HCT116 (cell line): ENCODE results near the gene LIX1. TPM values are rescaled to one million over a fixed set of nuclear protein-coding genes. Genes with fewer than 3 reads are reported as not detected.

Experiments
- ATAC-seq: fragments of 200-7000 bp; cut with Tn5 transposase; 2 replicates; pipeline ENCODE4 v1.9.1; 2020; ENCODE audit warnings: mild to moderate bottlenecking, moderate library complexity
- BruUV-seq: library from RNA; stranded (reverse); fragments of 400-500 nt; replicated peaks from 2 replicates; lab custom pipeline; 2021; lab: Mats Ljungman, UMichigan
- CTCF ChIA-PET: fragments of 300-600 bp; sonication (Branson Sonifier 250); formaldehyde crosslinking; loops from one replicate; lab custom pipeline; 2021; ENCODE audit warnings: antibody characterized with exemption; lab: Charles Lee
- POLR2A ChIA-PET: fragments of 300-600, 350-600 bp; sonication (Branson Sonifier 250); formaldehyde crosslinking; loops from one replicate; lab custom pipeline; 2021; ENCODE audit warnings: antibody characterized with exemption; lab: Charles Lee
- RAD21 ChIA-PET, 2 experiments: fragments of 300-600 bp; sonication (Branson Sonifier 250); formaldehyde crosslinking; loops; one replicate each; lab custom pipeline; 2023; ENCODE audit warnings: low total read pairs in 2 of 2; ENCODE audit not compliant: uncharacterized antibody in 2 of 2, unreplicated experiment in 2 of 2, low non-redundant PET in 1 of 2; lab: Charles Lee
- DNase-seq: peaks from one replicate; pipeline ENCODE4 v3.0.0-alpha.2; 2010; ENCODE audit warnings: low read depth, low spot score
- H2AFZ ChIP-seq: fragments of 200-600 bp; shearing (Covaris generic), sonication (generic); 2 replicates; pipeline ENCODE4 v1.6.1; 2017; ENCODE audit warnings: low read depth, mixed run types, mixed read lengths, antibody characterized with exemption, low read length; ENCODE audit not compliant: poor library complexity, severe bottlenecking
- H3K27ac ChIP-seq: 2 replicates; pipeline ENCODE4 v1.5.1; 2012; ENCODE audit warnings: low read depth, low read length
- H3K27me3 ChIP-seq: fragments of 200-600 bp; sonication (generic); 2 replicates; pipeline ENCODE4 v1.6.1; 2016; ENCODE audit warnings: mixed run types, low read length, mixed read lengths; ENCODE audit not compliant: insufficient read depth
- H3K36me3 ChIP-seq, 2 experiments: fragments of 200-500 bp in 1 of 2; fragments of 200-600 bp in 1 of 2; sonication (Bioruptor generic) in 1 of 2; sonication (generic) in 1 of 2; 2 replicates each; pipeline versions ENCODE4 v1.5.1 to v1.6.1; 2014 to 2016; ENCODE audit warnings: low read length in 2 of 2, inconsistent platforms in 1 of 2, mixed read lengths in 1 of 2, mixed run types in 1 of 2; ENCODE audit not compliant: insufficient read depth in 2 of 2, control insufficient read depth in 1 of 2
- H3K4me1 ChIP-seq, 2 experiments: fragments of 200-600 bp in 1 of 2; sonication (generic) in 1 of 2; 2 replicates each; pipeline versions ENCODE4 v1.5.1 to v1.6.1; 2012 to 2017; ENCODE audit warnings: low read length in 2 of 2, inconsistent platforms in 1 of 2, mild to moderate bottlenecking in 1 of 2, mixed read lengths in 1 of 2, mixed run types in 1 of 2, moderate library complexity in 1 of 2; ENCODE audit not compliant: insufficient read depth in 2 of 2, control insufficient read depth in 1 of 2
- H3K4me2 ChIP-seq: fragments of 200-600 bp; sonication (generic); 2 replicates; pipeline ENCODE4 v1.6.1; 2017; ENCODE audit warnings: mixed run types, low read length, mixed read lengths
- H3K4me3 ChIP-seq, 2 experiments: fragments of 200-600 bp in 1 of 2; sonication (generic) in 1 of 2; replicated peaks in 1 of 2; 2 replicates each; pipeline ENCODE4 v1.5.1; 2011 to 2016; ENCODE audit warnings: low read length in 2 of 2, control low read depth in 1 of 2, low read depth in 1 of 2, mild to moderate bottlenecking in 1 of 2, mixed read lengths in 1 of 2, mixed run types in 1 of 2
- H3K79me2 ChIP-seq: fragments of 200-600 bp; sonication (generic); 2 replicates; pipeline ENCODE4 v1.6.1; 2017; ENCODE audit warnings: mild to moderate bottlenecking, mixed run types, low read length, moderate library complexity, mixed read lengths; ENCODE audit not compliant: insufficient read depth
- H3K9ac ChIP-seq: fragments of 200-600 bp; sonication (generic); 2 replicates; pipeline ENCODE4 v1.6.1; 2016; ENCODE audit warnings: low read length, mixed read lengths
- H3K9me2 ChIP-seq: fragments of 200-600 bp; sonication (generic), shearing (Covaris generic); 2 replicates; pipeline ENCODE4 v1.6.1; 2017; ENCODE audit warnings: mixed run types, mild to moderate bottlenecking, moderate library complexity; ENCODE audit not compliant: insufficient read depth
- H3K9me3 ChIP-seq, 2 experiments: fragments of 200-500 bp in 1 of 2; fragments of 200-600 bp in 1 of 2; sonication (Bioruptor generic) in 1 of 2; sonication (generic) in 1 of 2; 2 replicates each; pipeline ENCODE4 v1.6.1; 2014 to 2017; ENCODE audit warnings: low read length in 2 of 2, mixed read lengths in 2 of 2, inconsistent platforms in 1 of 2, low read depth in 1 of 2, mild to moderate bottlenecking in 1 of 2, mixed run types in 1 of 2, moderate library complexity in 1 of 2; ENCODE audit not compliant: control insufficient read depth in 1 of 2, insufficient read depth in 1 of 2
- H4K20me1 ChIP-seq: fragments of 200-600 bp; sonication (generic), shearing (Covaris generic); 2 replicates; pipeline ENCODE4 v1.6.1; 2017; ENCODE audit warnings: mixed run types, mild to moderate bottlenecking, moderate library complexity; ENCODE audit not compliant: insufficient read depth
- CBX3 ChIP-seq: IDR thresholded peaks from 2 replicates; pipeline ENCODE4 v1.6.1; 2012; ENCODE audit warnings: low read depth
- POLR2A ChIP-seq: IDR thresholded peaks from 2 replicates; pipeline ENCODE4 v1.7.0; 2011; ENCODE audit warnings: borderline replicate concordance; ENCODE audit not compliant: insufficient read depth, insufficient read length; ENCODE audit errors: extremely low read depth
- POLR2AphosphoS5 ChIP-seq: IDR thresholded peaks from 2 replicates; pipeline ENCODE4 v1.6.1; 2011; ENCODE audit warnings: mild to moderate bottlenecking, low read depth, low read length, moderate library complexity
- RAD21 ChIP-seq: IDR thresholded peaks from 2 replicates; pipeline ENCODE4 v1.6.1; 2012; ENCODE audit warnings: low read depth, mild to moderate bottlenecking
- SIN3A ChIP-seq: IDR thresholded peaks from 2 replicates; pipeline ENCODE4 v1.6.1; 2012; ENCODE audit warnings: low read depth
- SP1 ChIP-seq: IDR thresholded peaks from 2 replicates; pipeline ENCODE4 v1.6.1; 2012; ENCODE audit warnings: low read depth
- TCF7L2 ChIP-seq: IDR thresholded peaks from 2 replicates; pipeline ENCODE4 v1.7.0; 2011; ENCODE audit warnings: borderline replicate concordance, inconsistent platforms; ENCODE audit not compliant: insufficient read depth, insufficient read length; ENCODE audit errors: extremely low read depth
- intact Hi-C: fragments of 100-400 bp; cut with micrococcal nuclease; formaldehyde crosslinking; loops from 2 replicates; pipeline ENCODE4 v1.10.0; 2022
- total RNA-seq: library from RNA; stranded (reverse); gene quantifications from one replicate; pipeline ENCODE4 v1.2.1, GENCODE V29; 2021; ENCODE audit not compliant: unreplicated experiment
- TF ChIP-seq, protein P1 (sequence below): IDR thresholded peaks from 2 replicates; pipeline ENCODE4 v1.6.1; 2011; ENCODE audit warnings: mild to moderate bottlenecking, low read length, moderate library complexity; ENCODE audit not compliant: insufficient replicate concordance; ENCODE audit errors: extremely low read depth
- TF ChIP-seq, protein P2 (sequence below), 3 experiments: fragments of 200-600 bp in 1 of 3; sonication (generic) in 1 of 3; IDR thresholded peaks in 2 of 3; conservative IDR thresholded peaks in 1 of 3; 2 replicates each; pipeline ENCODE4 v1.5.1; 2012 to 2017; ENCODE audit warnings: low read depth in 2 of 3, low read length in 2 of 3, antibody characterized with exemption in 1 of 3, borderline replicate concordance in 1 of 3, control low read depth in 1 of 3, mild to moderate bottlenecking in 1 of 3, mixed read lengths in 1 of 3, mixed run types in 1 of 3, moderate library complexity in 1 of 3; ENCODE audit not compliant: insufficient read depth in 1 of 3

The LIX1 gene
- total RNA-seq, 1 experiment from 2014 or later, result not detected

DNA sequence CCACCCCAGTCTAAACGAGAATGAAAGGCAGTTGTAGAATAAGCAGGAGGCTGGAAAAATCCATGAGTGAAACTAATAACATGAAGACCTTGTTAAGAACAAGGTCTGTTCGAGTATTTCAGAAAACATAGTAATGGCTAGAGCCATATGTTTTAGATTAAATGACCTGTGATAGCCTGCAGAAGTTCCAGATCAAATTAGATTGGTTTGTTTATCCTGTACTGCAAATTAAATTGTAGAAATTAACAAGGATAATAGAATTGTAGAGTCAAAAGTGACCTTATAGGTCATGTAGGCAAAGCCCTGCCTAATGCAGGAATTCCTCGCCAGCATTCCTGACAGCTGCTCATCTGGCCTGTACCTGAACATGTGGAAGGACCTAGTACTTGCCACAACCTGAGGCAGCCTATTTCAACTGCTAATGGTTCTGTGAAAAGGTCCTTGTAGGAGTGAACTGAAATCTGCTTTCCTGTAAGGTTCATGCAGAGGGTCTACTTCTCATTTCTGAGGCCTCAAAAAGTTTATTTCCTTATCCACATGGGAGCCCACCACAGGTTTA is 17.2 kb downstream of the LIX1 start (continued):
- TF ChIP-seq, protein P1, sequence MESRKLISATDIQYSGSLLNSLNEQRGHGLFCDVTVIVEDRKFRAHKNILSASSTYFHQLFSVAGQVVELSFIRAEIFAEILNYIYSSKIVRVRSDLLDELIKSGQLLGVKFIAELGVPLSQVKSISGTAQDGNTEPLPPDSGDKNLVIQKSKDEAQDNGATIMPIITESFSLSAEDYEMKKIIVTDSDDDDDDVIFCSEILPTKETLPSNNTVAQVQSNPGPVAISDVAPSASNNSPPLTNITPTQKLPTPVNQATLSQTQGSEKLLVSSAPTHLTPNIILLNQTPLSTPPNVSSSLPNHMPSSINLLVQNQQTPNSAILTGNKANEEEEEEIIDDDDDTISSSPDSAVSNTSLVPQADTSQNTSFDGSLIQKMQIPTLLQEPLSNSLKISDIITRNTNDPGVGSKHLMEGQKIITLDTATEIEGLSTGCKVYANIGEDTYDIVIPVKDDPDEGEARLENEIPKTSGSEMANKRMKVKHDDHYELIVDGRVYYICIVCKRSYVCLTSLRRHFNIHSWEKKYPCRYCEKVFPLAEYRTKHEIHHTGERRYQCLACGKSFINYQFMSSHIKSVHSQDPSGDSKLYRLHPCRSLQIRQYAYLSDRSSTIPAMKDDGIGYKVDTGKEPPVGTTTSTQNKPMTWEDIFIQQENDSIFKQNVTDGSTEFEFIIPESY, result no peak
- TF ChIP-seq POLR2A (no peak), CBX3 (no peak), RAD21 (no peak)

DNA sequence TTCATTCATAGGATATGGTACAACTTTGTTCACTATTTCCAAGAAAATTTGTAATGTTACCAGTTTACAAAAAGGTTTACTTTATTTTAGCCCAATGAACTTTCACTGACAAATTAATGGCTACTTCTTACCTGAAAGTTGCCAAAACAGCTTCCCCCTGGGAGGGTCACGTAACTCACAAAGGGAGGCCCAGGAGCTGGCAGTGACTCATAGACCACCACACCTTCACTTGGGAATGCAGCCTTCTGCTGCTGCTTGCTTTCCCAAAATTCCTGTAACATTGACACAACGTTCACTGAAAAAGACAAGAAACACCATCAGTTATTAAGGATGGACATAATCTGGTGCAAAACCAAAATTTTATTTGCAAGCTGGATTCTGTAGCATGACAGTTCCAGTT is 18.1 kb downstream of the LIX1 start:
- peaks cover 0 to 5% of the 10 kb centered on the region in 2 experiments; a peak in 2 of 4 replicates for H3K4me1 ChIP-seq
- H3K9me2 ChIP-seq, result no peaks in the 10 kb centered on the region
- ATAC-seq, result no peak
- no peak for DNase-seq
- no peak overlapping the region for H3K27ac ChIP-seq
- peak overlapping the region; percentile 30; the same call in 1 of the 2 replicates for H3K4me2 ChIP-seq
- CTCF ChIA-PET, result no interaction called here
- no peaks in the 10 kb centered on the region for H3K9me3 ChIP-seq
- no peaks in the 10 kb centered on the region for H3K36me3 ChIP-seq
- RAD21 ChIA-PET, result no interaction called here
- H2AFZ ChIP-seq, result no peak overlapping the region
- intact Hi-C loops, result no loop called here
- H3K4me3 ChIP-seq, result no peak overlapping the region
- no peaks in the 10 kb centered on the region for H3K79me2 ChIP-seq
- POLR2A ChIA-PET, result no interaction called here
- BruUV-seq, result no TSS peak
- H3K27me3 ChIP-seq, result no peaks in the 10 kb centered on the region
- no peaks in the 10 kb centered on the region for H4K20me1 ChIP-seq
- no peak overlapping the region for H3K9ac ChIP-seq
- no peak for TF ChIP-seq POLR2AphosphoS5
- TF ChIP-seq SIN3A, result no peak
- TF ChIP-seq, protein P2, sequence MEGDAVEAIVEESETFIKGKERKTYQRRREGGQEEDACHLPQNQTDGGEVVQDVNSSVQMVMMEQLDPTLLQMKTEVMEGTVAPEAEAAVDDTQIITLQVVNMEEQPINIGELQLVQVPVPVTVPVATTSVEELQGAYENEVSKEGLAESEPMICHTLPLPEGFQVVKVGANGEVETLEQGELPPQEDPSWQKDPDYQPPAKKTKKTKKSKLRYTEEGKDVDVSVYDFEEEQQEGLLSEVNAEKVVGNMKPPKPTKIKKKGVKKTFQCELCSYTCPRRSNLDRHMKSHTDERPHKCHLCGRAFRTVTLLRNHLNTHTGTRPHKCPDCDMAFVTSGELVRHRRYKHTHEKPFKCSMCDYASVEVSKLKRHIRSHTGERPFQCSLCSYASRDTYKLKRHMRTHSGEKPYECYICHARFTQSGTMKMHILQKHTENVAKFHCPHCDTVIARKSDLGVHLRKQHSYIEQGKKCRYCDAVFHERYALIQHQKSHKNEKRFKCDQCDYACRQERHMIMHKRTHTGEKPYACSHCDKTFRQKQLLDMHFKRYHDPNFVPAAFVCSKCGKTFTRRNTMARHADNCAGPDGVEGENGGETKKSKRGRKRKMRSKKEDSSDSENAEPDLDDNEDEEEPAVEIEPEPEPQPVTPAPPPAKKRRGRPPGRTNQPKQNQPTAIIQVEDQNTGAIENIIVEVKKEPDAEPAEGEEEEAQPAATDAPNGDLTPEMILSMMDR (IDR thresholded peaks at IDR 0.05 in 2 of 3, conservative IDR thresholded peaks at IDR 0.05 in 1 of 3; ENCODE audit: borderline replicate concordance in 1 of 3, insufficient read depth in 1 of 3, low read depth in 2 of 3, low read length in 2 of 3), result no peak
- no peak for TF ChIP-seq SP1
- TF ChIP-seq, protein P1, result no peak
- no peak for TF ChIP-seq TCF7L2
